ENCODE data around the gene ZSCAN2. TPM values are rescaled to one million over a fixed set of nuclear protein-coding genes. Genes with fewer than 3 reads are reported as not detected.

The ZSCAN2 gene
- total RNA-seq, 4 donors from 2014 or later = 2.5 to 8.6 (median 5.3) TPM

DNA sequence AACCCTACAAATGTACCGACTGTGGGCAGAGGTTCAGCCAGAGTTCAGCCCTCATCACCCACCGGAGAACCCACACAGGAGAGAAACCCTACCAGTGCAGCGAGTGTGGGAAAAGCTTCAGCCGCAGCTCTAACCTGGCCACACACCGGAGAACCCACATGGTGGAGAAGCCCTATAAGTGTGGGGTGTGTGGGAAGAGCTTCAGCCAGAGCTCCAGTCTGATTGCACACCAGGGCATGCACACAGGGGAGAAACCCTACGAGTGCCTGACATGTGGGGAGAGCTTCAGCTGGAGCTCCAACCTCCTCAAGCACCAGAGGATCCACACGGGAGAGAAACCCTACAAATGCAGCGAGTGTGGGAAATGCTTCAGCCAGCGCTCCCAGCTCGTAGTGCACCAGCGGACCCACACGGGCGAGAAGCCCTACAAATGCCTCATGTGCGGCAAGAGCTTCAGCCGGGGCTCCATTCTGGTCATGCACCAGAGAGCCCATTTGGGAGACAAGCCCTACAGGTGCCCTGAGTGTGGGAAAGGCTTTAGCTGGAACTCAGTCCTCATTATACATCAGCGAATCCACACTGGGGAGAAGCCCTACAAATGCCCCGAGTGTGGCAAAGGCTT, 20.7 kb downstream of the ZSCAN2 start:
- no peak for DNase-seq (ENCODE audit: low spot score in 2 of 2)
- WGBS = 99% methylated on average over 15 of the region's 17 CpGs
- H3K36me3 ChIP-seq = peaks cover 19% of the 10 kb centered on the region

DNA sequence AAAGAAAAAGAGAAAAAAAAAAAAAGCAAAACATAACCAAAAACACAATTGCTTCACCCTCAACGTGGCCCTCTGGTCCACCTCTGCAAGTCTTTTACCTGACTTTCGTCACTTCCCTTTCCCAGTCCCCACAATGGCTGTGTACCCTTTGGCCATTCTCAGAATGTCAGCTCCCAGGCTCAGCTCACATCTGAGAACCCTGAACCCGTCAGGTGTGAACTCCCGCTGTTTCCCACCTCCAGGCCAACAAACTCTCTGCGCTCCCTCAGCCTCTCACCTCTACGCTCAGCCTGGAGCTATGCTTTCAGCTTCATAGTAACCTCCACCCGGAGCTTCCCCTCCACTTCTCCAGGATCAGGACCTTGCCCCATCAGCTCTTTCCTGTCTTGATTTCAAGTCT, 23.6 kb downstream of the ZSCAN2 start:
- no peak overlapping the region for H3K4me3 ChIP-seq
- H3K4me1 ChIP-seq = no peaks in the 10 kb centered on the region
- H3K9me3 ChIP-seq = peaks cover 10% of the 10 kb centered on the region
- no peaks in the 10 kb centered on the region for H3K27me3 ChIP-seq
- no peak for DNase-seq (ENCODE audit: low spot score in 2 of 2)
- peaks cover 19% of the 10 kb centered on the region for H3K36me3 ChIP-seq
- TF ChIP-seq POLR2AphosphoS5 (IDR thresholded peaks at IDR 0.05) (no peak), EP300 (IDR thresholded peaks at IDR 0.05) (no peak), POLR2A (IDR thresholded peaks at IDR 0.05) (no peak)
- TF ChIP-seq, protein P1, sequence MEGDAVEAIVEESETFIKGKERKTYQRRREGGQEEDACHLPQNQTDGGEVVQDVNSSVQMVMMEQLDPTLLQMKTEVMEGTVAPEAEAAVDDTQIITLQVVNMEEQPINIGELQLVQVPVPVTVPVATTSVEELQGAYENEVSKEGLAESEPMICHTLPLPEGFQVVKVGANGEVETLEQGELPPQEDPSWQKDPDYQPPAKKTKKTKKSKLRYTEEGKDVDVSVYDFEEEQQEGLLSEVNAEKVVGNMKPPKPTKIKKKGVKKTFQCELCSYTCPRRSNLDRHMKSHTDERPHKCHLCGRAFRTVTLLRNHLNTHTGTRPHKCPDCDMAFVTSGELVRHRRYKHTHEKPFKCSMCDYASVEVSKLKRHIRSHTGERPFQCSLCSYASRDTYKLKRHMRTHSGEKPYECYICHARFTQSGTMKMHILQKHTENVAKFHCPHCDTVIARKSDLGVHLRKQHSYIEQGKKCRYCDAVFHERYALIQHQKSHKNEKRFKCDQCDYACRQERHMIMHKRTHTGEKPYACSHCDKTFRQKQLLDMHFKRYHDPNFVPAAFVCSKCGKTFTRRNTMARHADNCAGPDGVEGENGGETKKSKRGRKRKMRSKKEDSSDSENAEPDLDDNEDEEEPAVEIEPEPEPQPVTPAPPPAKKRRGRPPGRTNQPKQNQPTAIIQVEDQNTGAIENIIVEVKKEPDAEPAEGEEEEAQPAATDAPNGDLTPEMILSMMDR (IDR thresholded peaks at IDR 0.05) = no peak
- H3K27ac ChIP-seq = no peak overlapping the region
- WGBS = 95% methylated on average over 6 of the region's 7 CpGs

More for the DNA sequence above, 20.7 kb downstream of the ZSCAN2 start:
- no peak overlapping the region for H3K4me3 ChIP-seq
- H3K4me1 ChIP-seq = no peaks in the 10 kb centered on the region
- H3K27me3 ChIP-seq = no peaks in the 10 kb centered on the region
- H3K9me3 ChIP-seq = peaks cover 10% of the 10 kb centered on the region
- TF ChIP-seq, protein P1 (IDR thresholded peaks at IDR 0.05) = no peak
- no peak for TF ChIP-seq POLR2A (IDR thresholded peaks at IDR 0.05)
- TF ChIP-seq EP300 (IDR thresholded peaks at IDR 0.05) = no peak
- no peak for TF ChIP-seq POLR2AphosphoS5 (IDR thresholded peaks at IDR 0.05)
- no peak overlapping the region for H3K27ac ChIP-seq

DNA sequence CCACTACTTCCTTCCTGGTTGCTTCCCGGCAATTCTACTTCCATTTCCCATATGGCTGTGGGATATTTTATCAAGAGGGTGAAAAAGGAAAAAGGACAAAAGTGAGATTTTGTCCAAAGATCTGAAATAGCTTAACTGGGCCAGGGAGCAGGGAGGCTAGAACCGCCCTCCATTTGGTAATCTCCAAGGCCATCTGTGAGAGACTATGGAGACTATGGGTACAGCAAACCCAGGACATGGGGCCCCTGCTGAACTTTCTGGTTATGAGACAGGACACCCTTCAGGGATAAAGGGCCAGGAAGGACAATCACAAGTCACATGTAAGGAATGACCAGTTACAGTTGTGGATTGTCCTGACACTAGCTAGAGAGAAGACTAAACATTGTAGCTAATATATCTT, 24.3 kb downstream of the ZSCAN2 start:
- Histone ChIP-seq H3K36me3 (peaks cover 19% of the 10 kb centered on the region), H3K9me3 (peaks cover 10% of the 10 kb centered on the region), H3K4me1 (no peaks in the 10 kb centered on the region), H3K27ac (no peak overlapping the region), H3K4me3 (no peak overlapping the region), H3K27me3 (no peaks in the 10 kb centered on the region)
- TF ChIP-seq POLR2AphosphoS5 (IDR thresholded peaks at IDR 0.05) (no peak), POLR2A (IDR thresholded peaks at IDR 0.05) (no peak), EP300 (IDR thresholded peaks at IDR 0.05) (no peak)
- TF ChIP-seq, protein P1 (IDR thresholded peaks at IDR 0.05) = no peak
- 86% methylated on average over 2 of the region's 2 CpGs for WGBS
- DNase-seq (ENCODE audit: low spot score in 2 of 2) = no peak

DNA sequence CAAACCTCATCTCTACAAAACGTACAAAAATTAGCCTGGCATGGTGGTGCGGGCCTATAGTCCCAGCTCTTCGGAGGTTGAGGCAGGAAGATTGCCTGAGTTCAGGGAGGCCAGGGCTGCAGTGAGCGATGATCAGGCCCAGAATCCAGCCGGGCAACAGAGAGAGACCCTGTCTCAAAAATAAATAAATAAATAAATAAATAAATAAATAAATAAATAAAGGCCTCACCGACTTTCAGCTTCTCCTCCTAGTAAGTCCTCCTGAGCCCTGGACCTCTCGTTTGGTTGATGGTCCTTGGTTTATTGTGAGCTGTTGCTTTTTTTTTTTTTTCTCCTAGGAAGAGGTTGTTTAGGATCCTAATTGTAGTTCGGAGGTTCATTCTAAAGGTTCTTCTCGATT, 28.2 kb downstream of the ZSCAN2 start:
- WGBS = 93% methylated on average over 9 of the region's 9 CpGs
- Histone ChIP-seq H3K36me3 (no peaks in the 10 kb centered on the region), H3K27ac (no peak overlapping the region), H3K27me3 (no peaks in the 10 kb centered on the region), H3K4me1 (peaks cover 26% of the 10 kb centered on the region), H3K4me3 (no peak overlapping the region), H3K9me3 (no peaks in the 10 kb centered on the region)
- DNase-seq (ENCODE audit: low spot score in 2 of 2) = no peak
- TF ChIP-seq EP300 (IDR thresholded peaks at IDR 0.05) (no peak), POLR2AphosphoS5 (IDR thresholded peaks at IDR 0.05) (no peak), POLR2A (IDR thresholded peaks at IDR 0.05) (no peak)
- TF ChIP-seq, protein P1 (IDR thresholded peaks at IDR 0.05) = no peak

DNA sequence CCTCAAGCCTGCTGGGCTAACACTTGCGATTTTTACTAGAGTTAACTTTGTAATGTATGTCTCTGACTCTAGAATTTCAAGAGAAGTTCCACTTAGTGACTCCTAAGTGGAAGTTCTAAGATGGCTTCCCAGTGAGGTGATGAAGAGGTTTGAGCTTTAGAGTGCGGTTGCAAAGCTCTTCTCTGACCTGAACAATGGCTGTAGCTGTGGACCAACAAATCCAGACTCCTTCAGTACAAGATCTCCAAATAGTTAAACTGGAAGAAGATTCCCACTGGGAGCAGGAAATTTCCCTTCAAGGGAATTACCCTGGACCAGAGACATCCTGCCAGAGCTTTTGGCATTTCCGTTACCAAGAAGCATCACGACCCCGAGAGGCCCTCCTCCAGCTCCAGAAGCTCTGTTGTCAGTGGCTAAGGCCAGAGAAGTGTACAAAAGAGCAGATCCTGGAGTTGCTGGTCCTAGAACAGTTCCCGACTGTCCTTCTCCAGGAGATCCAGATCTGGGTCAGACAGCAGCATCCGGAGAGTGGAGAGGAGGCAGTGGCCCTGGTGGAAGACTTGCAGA, 31.0 kb downstream of the ZSCAN2 start:
- Histone ChIP-seq H3K27ac (peak overlapping the region; percentile 75), H3K4me3 (peak overlapping the region; percentile 75), H3K4me1 (peaks cover 40% of the 10 kb centered on the region), H3K9me3 (no peaks in the 10 kb centered on the region), H3K36me3 (no peaks in the 10 kb centered on the region), H3K27me3 (no peaks in the 10 kb centered on the region)
- no peak for DNase-seq (ENCODE audit: low spot score in 2 of 2)
- 31% methylated on average over 7 of the region's 7 CpGs for WGBS
- TF ChIP-seq POLR2A (IDR thresholded peaks at IDR 0.05) (no peak), EP300 (IDR thresholded peaks at IDR 0.05) (no peak), POLR2AphosphoS5 (IDR thresholded peaks at IDR 0.05) (no peak)
- TF ChIP-seq, protein P1 (IDR thresholded peaks at IDR 0.05) = no peak

Measured in suprapubic skin (tissue), 4 donors.